DMS 273 (cell line): ENCODE measurements around the gene ONECUT3.

Experiments used
- DNase-seq: peaks from one replicate; lab custom pipeline; 2025; ENCODE audit not compliant: unreplicated experiment; lab: John Stamatoyannopoulos, UW

Gene ONECUT3

GRCh38 chr19:1767464-1767933 is 14.2 kb downstream of the ONECUT3 start:
- DNase-seq: peak; percentile 72

GRCh38 chr19:1768248-1768647 is 14.9 kb downstream of the ONECUT3 start:
- peak; percentile 47 for DNase-seq

GRCh38 chr19:1768918-1769644 is 15.8 kb downstream of the ONECUT3 start:
- DNase-seq: no peak

GRCh38 chr19:1769645-1769985 is 16.3 kb downstream of the ONECUT3 start:
- DNase-seq: no peak

GRCh38 chr19:1770866-1771576 is 17.7 kb downstream of the ONECUT3 start:
- no peak for DNase-seq

- no peak for DNase-seq
Measured at GRCh38 chr19:1773184-1773583, 19.9 kb downstream of the ONECUT3 start.

- DNase-seq: no peak
Measured at GRCh38 chr19:1774989-1775772, 21.9 kb downstream of the ONECUT3 start.

- no peak for DNase-seq
Measured at GRCh38 chr19:1775951-1776605, 22.8 kb downstream of the ONECUT3 start.

GRCh38 chr19:1776606-1777147 is 23.4 kb downstream of the ONECUT3 start:
- no peak for DNase-seq

GRCh38 chr19:1777149-1777548 is 23.8 kb downstream of the ONECUT3 start:
- DNase-seq: no peak

GRCh38 chr19:1779574-1779973 is 26.3 kb downstream of the ONECUT3 start:
- DNase-seq: no peak

- peak; percentile 75 for DNase-seq
Measured at GRCh38 chr19:1780272-1780958, 27.1 kb downstream of the ONECUT3 start.

- DNase-seq: peak; percentile 37
Measured at GRCh38 chr19:1782521-1782920, 29.2 kb downstream of the ONECUT3 start.

- DNase-seq: no peak
Measured at GRCh38 chr19:1783354-1783753, 30.0 kb downstream of the ONECUT3 start.

- DNase-seq: no peak
Measured at GRCh38 chr19:1783874-1784273, 30.6 kb downstream of the ONECUT3 start.

- no peak for DNase-seq
Measured at GRCh38 chr19:1785310-1785709, 32.0 kb downstream of the ONECUT3 start.

GRCh38 chr19:1786668-1787067 is 33.4 kb downstream of the ONECUT3 start:
- no peak for DNase-seq

- no peak for DNase-seq
Measured at GRCh38 chr19:1787116-1787515, 33.8 kb downstream of the ONECUT3 start.

GRCh38 chr19:1789261-1790041 is 36.1 kb downstream of the ONECUT3 start:
- DNase-seq: peak; percentile 70
